HCT116 (cell line): ENCODE data around the gene NEK6. TPM values are rescaled to one million over a fixed set of nuclear protein-coding genes. Genes with fewer than 3 reads are reported as not detected.

Experiments
- ATAC-seq: fragments of 200-7000 bp; cut with Tn5 transposase; 2 replicates; pipeline ENCODE4 v1.9.1; 2020; ENCODE audit warnings: mild to moderate bottlenecking, moderate library complexity
- BruUV-seq: library from RNA; stranded (reverse); fragments of 400-500 nt; replicated peaks from 2 replicates; lab custom pipeline; 2021; lab: Mats Ljungman, UMichigan
- CTCF ChIA-PET: fragments of 300-600 bp; sonication (Branson Sonifier 250); formaldehyde crosslinking; loops from one replicate; lab custom pipeline; 2021; ENCODE audit warnings: antibody characterized with exemption; lab: Charles Lee
- POLR2A ChIA-PET: fragments of 300-600, 350-600 bp; sonication (Branson Sonifier 250); formaldehyde crosslinking; loops from one replicate; lab custom pipeline; 2021; ENCODE audit warnings: antibody characterized with exemption; lab: Charles Lee
- RAD21 ChIA-PET, 2 experiments: fragments of 300-600 bp; sonication (Branson Sonifier 250); formaldehyde crosslinking; loops; one replicate each; lab custom pipeline; 2023; ENCODE audit warnings: low total read pairs in 2 of 2; ENCODE audit not compliant: uncharacterized antibody in 2 of 2, unreplicated experiment in 2 of 2, low non-redundant PET in 1 of 2; lab: Charles Lee
- DNase-seq: peaks from one replicate; pipeline ENCODE4 v3.0.0-alpha.2; 2010; ENCODE audit warnings: low read depth, low spot score
- H2AFZ ChIP-seq: fragments of 200-600 bp; shearing (Covaris generic), sonication (generic); 2 replicates; pipeline ENCODE4 v1.6.1; 2017; ENCODE audit warnings: low read depth, mixed run types, mixed read lengths, antibody characterized with exemption, low read length; ENCODE audit not compliant: poor library complexity, severe bottlenecking
- H3K27ac ChIP-seq: 2 replicates; pipeline ENCODE4 v1.5.1; 2012; ENCODE audit warnings: low read depth, low read length
- H3K27me3 ChIP-seq: fragments of 200-600 bp; sonication (generic); 2 replicates; pipeline ENCODE4 v1.6.1; 2016; ENCODE audit warnings: mixed run types, low read length, mixed read lengths; ENCODE audit not compliant: insufficient read depth
- H3K36me3 ChIP-seq, 2 experiments: fragments of 200-500 bp in 1 of 2; fragments of 200-600 bp in 1 of 2; sonication (Bioruptor generic) in 1 of 2; sonication (generic) in 1 of 2; 2 replicates each; pipeline versions ENCODE4 v1.5.1 to v1.6.1; 2014 to 2016; ENCODE audit warnings: low read length in 2 of 2, inconsistent platforms in 1 of 2, mixed read lengths in 1 of 2, mixed run types in 1 of 2; ENCODE audit not compliant: insufficient read depth in 2 of 2, control insufficient read depth in 1 of 2
- H3K4me1 ChIP-seq, 2 experiments: fragments of 200-600 bp in 1 of 2; sonication (generic) in 1 of 2; 2 replicates each; pipeline versions ENCODE4 v1.5.1 to v1.6.1; 2012 to 2017; ENCODE audit warnings: low read length in 2 of 2, inconsistent platforms in 1 of 2, mild to moderate bottlenecking in 1 of 2, mixed read lengths in 1 of 2, mixed run types in 1 of 2, moderate library complexity in 1 of 2; ENCODE audit not compliant: insufficient read depth in 2 of 2, control insufficient read depth in 1 of 2
- H3K4me2 ChIP-seq: fragments of 200-600 bp; sonication (generic); 2 replicates; pipeline ENCODE4 v1.6.1; 2017; ENCODE audit warnings: mixed run types, low read length, mixed read lengths
- H3K4me3 ChIP-seq, 2 experiments: fragments of 200-600 bp in 1 of 2; sonication (generic) in 1 of 2; replicated peaks in 1 of 2; 2 replicates each; pipeline ENCODE4 v1.5.1; 2011 to 2016; ENCODE audit warnings: low read length in 2 of 2, control low read depth in 1 of 2, low read depth in 1 of 2, mild to moderate bottlenecking in 1 of 2, mixed read lengths in 1 of 2, mixed run types in 1 of 2
- H3K79me2 ChIP-seq: fragments of 200-600 bp; sonication (generic); 2 replicates; pipeline ENCODE4 v1.6.1; 2017; ENCODE audit warnings: mild to moderate bottlenecking, mixed run types, low read length, moderate library complexity, mixed read lengths; ENCODE audit not compliant: insufficient read depth
- H3K9ac ChIP-seq: fragments of 200-600 bp; sonication (generic); 2 replicates; pipeline ENCODE4 v1.6.1; 2016; ENCODE audit warnings: low read length, mixed read lengths
- H3K9me2 ChIP-seq: fragments of 200-600 bp; sonication (generic), shearing (Covaris generic); 2 replicates; pipeline ENCODE4 v1.6.1; 2017; ENCODE audit warnings: mixed run types, mild to moderate bottlenecking, moderate library complexity; ENCODE audit not compliant: insufficient read depth
- H3K9me3 ChIP-seq, 2 experiments: fragments of 200-500 bp in 1 of 2; fragments of 200-600 bp in 1 of 2; sonication (Bioruptor generic) in 1 of 2; sonication (generic) in 1 of 2; 2 replicates each; pipeline ENCODE4 v1.6.1; 2014 to 2017; ENCODE audit warnings: low read length in 2 of 2, mixed read lengths in 2 of 2, inconsistent platforms in 1 of 2, low read depth in 1 of 2, mild to moderate bottlenecking in 1 of 2, mixed run types in 1 of 2, moderate library complexity in 1 of 2; ENCODE audit not compliant: control insufficient read depth in 1 of 2, insufficient read depth in 1 of 2
- H4K20me1 ChIP-seq: fragments of 200-600 bp; sonication (generic), shearing (Covaris generic); 2 replicates; pipeline ENCODE4 v1.6.1; 2017; ENCODE audit warnings: mixed run types, mild to moderate bottlenecking, moderate library complexity; ENCODE audit not compliant: insufficient read depth
- CEBPB ChIP-seq: IDR thresholded peaks from 2 replicates; pipeline ENCODE4 v1.6.1; 2012; ENCODE audit warnings: low read depth
- EZH2 ChIP-seq: fragments of 200-600 bp; sonication (generic); IDR thresholded peaks from 2 replicates; pipeline ENCODE4 v1.6.1; 2017; ENCODE audit warnings: antibody characterized with exemption, mixed run types
- EZH2phosphoT487 ChIP-seq: fragments of 200-600 bp; IDR thresholded peaks from 2 replicates; pipeline ENCODE4 v1.6.1; 2018; ENCODE audit warnings: antibody characterized with exemption, borderline replicate concordance
- POLR2AphosphoS5 ChIP-seq: IDR thresholded peaks from 2 replicates; pipeline ENCODE4 v1.6.1; 2011; ENCODE audit warnings: mild to moderate bottlenecking, low read depth, low read length, moderate library complexity
- SRF ChIP-seq: IDR thresholded peaks from 2 replicates; pipeline ENCODE4 v1.6.1; 2012; ENCODE audit warnings: low read depth
- TCF7L2 ChIP-seq: IDR thresholded peaks from 2 replicates; pipeline ENCODE4 v1.7.0; 2011; ENCODE audit warnings: borderline replicate concordance, inconsistent platforms; ENCODE audit not compliant: insufficient read depth, insufficient read length; ENCODE audit errors: extremely low read depth
- YY1 ChIP-seq: IDR thresholded peaks from 2 replicates; pipeline ENCODE4 v1.6.1; 2011; ENCODE audit warnings: low read length, low read depth, moderate library complexity, mild to moderate bottlenecking; ENCODE audit not compliant: insufficient replicate concordance; ENCODE audit errors: extremely low read depth
- ZFX ChIP-seq: fragments of 450-650 bp; IDR thresholded peaks from 2 replicates; pipeline ENCODE4 v1.6.1; 2017
- ZNF274 ChIP-seq: fragments of 200-500 bp; sonication (Bioruptor generic); IDR thresholded peaks from 2 replicates; pipeline ENCODE4 v1.6.1; 2014; ENCODE audit warnings: mild to moderate bottlenecking, low read depth, low read length, inconsistent platforms
- intact Hi-C: fragments of 100-400 bp; cut with micrococcal nuclease; formaldehyde crosslinking; loops from 2 replicates; pipeline ENCODE4 v1.10.0; 2022
- total RNA-seq: library from RNA; stranded (reverse); gene quantifications from one replicate; pipeline ENCODE4 v1.2.1, GENCODE V29; 2021; ENCODE audit not compliant: unreplicated experiment
- TF ChIP-seq, protein P1 (sequence below), 3 experiments: fragments of 200-600 bp in 1 of 3; sonication (generic) in 1 of 3; IDR thresholded peaks in 2 of 3; conservative IDR thresholded peaks in 1 of 3; 2 replicates each; pipeline ENCODE4 v1.5.1; 2012 to 2017; ENCODE audit warnings: low read depth in 2 of 3, low read length in 2 of 3, antibody characterized with exemption in 1 of 3, borderline replicate concordance in 1 of 3, control low read depth in 1 of 3, mild to moderate bottlenecking in 1 of 3, mixed read lengths in 1 of 3, mixed run types in 1 of 3, moderate library complexity in 1 of 3; ENCODE audit not compliant: insufficient read depth in 1 of 3

Gene NEK6
- total RNA-seq, 1 experiment from 2014 or later = 40.8 TPM

DNA sequence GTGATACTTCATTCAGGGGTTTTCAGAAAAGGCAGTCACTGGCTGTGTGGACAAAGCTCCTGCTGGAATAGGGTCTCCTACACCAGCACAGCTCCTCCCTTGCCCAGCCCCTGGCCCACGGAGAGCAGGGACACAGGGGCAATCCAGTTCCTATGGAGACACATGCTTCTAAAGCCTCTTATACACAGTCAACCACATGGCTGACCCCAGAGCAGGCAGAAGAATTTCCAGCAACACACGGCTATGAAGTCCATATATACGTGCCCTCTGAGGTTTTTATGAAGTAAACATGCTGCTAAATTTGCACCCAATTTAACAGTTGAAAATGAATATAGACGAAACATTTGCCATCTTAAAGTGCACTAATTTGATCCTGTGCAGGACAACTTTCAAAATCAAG, 138.1 kb downstream of the NEK6 start (continued):
- TF ChIP-seq ZNF274 = no peak
- TF ChIP-seq CEBPB = no peak
- TF ChIP-seq SRF = no peak

- no peak overlapping the region for H3K9ac ChIP-seq
- no peaks in the 10 kb centered on the region for H3K9me3 ChIP-seq
- DNase-seq (no peak), ATAC-seq (no peak)
- no peak overlapping the region for H3K27ac ChIP-seq
- H4K20me1 ChIP-seq = peaks cover 20% of the 10 kb centered on the region; the same call in 1 of the 2 replicates
- RAD21 ChIA-PET = no interaction called here
- no TSS peak for BruUV-seq
- H3K4me1 ChIP-seq = peaks cover 0 to 8% of the 10 kb centered on the region in 2 experiments; a peak in 2 of 4 replicates
- H3K36me3 ChIP-seq = peaks cover 20 to 38% of the 10 kb centered on the region in 2 experiments; a peak in 3 of 4 replicates
- no peaks in the 10 kb centered on the region for H3K9me2 ChIP-seq
- no peak overlapping the region for H3K4me3 ChIP-seq
- no peak overlapping the region for H2AFZ ChIP-seq
- intact Hi-C loops = no loop called here
- no peaks in the 10 kb centered on the region for H3K27me3 ChIP-seq
- no peak for TF ChIP-seq YY1
- TF ChIP-seq TCF7L2 = no peak
- TF ChIP-seq CEBPB = no peak
- no peak for TF ChIP-seq ZFX
- no peak for TF ChIP-seq SRF
- TF ChIP-seq EZH2 = no peak
- TF ChIP-seq, protein P1, sequence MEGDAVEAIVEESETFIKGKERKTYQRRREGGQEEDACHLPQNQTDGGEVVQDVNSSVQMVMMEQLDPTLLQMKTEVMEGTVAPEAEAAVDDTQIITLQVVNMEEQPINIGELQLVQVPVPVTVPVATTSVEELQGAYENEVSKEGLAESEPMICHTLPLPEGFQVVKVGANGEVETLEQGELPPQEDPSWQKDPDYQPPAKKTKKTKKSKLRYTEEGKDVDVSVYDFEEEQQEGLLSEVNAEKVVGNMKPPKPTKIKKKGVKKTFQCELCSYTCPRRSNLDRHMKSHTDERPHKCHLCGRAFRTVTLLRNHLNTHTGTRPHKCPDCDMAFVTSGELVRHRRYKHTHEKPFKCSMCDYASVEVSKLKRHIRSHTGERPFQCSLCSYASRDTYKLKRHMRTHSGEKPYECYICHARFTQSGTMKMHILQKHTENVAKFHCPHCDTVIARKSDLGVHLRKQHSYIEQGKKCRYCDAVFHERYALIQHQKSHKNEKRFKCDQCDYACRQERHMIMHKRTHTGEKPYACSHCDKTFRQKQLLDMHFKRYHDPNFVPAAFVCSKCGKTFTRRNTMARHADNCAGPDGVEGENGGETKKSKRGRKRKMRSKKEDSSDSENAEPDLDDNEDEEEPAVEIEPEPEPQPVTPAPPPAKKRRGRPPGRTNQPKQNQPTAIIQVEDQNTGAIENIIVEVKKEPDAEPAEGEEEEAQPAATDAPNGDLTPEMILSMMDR (IDR thresholded peaks at IDR 0.05 in 2 of 3, conservative IDR thresholded peaks at IDR 0.05 in 1 of 3; ENCODE audit: borderline replicate concordance in 1 of 3, insufficient read depth in 1 of 3, low read depth in 2 of 3, low read length in 2 of 3) = no peak
- no peak for TF ChIP-seq EZH2phosphoT487
- TF ChIP-seq ZNF274 = no peak
- no peak for TF ChIP-seq POLR2AphosphoS5
- TF ChIP-seq, all 23 proteins: peak for 0
- Histone ChIP-seq H3K79me2 (peaks cover 100% of the 10 kb centered on the region), H3K4me2 (no peak overlapping the region)
- ChIA-PET POLR2A (interaction anchor here (1.3 kb wide), 1 partner anchor 12 kb away, joined by 4 read pairs; no protein-coding TSS in a partner anchor), CTCF (interaction anchor here (0.6 to 5.5 kb wide), 3 partner anchors 9 to 24 kb away, joined by 3 to 17 read pairs (median 3); no protein-coding TSS in a partner anchor)
These were observed 140.6 kb downstream of the NEK6 start for GRCh38 chr9:124398191-124398935.
